ENCODE results near the gene KCNIP1. TPM values are rescaled to one million over a fixed set of nuclear protein-coding genes. Genes with fewer than 3 reads are reported as not detected.

The KCNIP1 gene
- total RNA-seq = 4.7 TPM

GRCh38 chr5:170503990-170504596 is at the start of gene KCNIP1:
TSS of gene KCNIP1 (plus strand) at chr5:170504020.

GRCh38 chr5:170783498-170784247 is 279.9 kb downstream of the KCNIP1 start, which contains the start of gene GABRP:
TSS of gene GABRP (plus strand) at chr5:170783725. CDS start at chr5:170788616, 4,891 bp downstream.

Other genes with a start within 250 kb of the KCNIP1 start
- 11.1 TPM for gene LCP2, start 206.2 kb upstream of the KCNIP1 start, total RNA-seq
- gene KCNMB1, start 114.7 kb upstream of the KCNIP1 start, total RNA-seq = 0.64 TPM

All from metanephros (tissue), 1 donor.